Measurements from ENCODE around the gene CAGE1. TPM values are rescaled to one million over a fixed set of nuclear protein-coding genes. Genes with fewer than 3 reads are reported as not detected.

Gene CAGE1
- total and polyA plus RNA-seq, 2 experiments from 2014 or later: 0.17 TPM; not detected in 1

DNA sequence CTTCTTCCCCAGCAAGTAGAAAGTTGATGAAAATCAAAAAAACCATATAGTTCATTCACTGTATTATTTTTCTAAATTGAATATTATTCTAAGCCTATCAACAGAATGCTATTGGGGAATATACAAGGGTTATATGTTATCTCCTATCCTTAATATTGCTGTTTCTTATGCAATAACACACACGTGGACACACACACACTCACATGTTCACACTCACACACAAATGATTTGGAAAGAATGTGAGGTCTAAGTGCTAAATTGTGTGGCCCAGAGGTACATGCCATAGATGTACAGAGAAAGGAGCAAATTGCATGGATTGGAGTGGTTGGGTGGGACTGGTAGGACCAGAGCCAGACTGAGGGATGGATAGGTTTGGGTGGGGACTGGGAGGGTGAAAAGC, 45.1 kb upstream of the CAGE1 start:
- Histone ChIP-seq H3K4me2 (no peak overlapping the region), H3K9me3 (ENCODE audit: low read depth) (no peaks in the 10 kb centered on the region), H3K79me2 (no peaks in the 10 kb centered on the region), H3K4me1 (ENCODE audit: insufficient read depth) (no peaks in the 10 kb centered on the region), H4K20me1 (ENCODE audit: insufficient read depth, poor library complexity, severe bottlenecking) (no peaks in the 10 kb centered on the region), H3K4me3 (no peak overlapping the region), H3K27ac (no peak overlapping the region), H3K36me3 (replicated peaks; ENCODE audit: insufficient read depth, low read depth) (no peaks in the 10 kb centered on the region), H3K27me3 (no peaks in the 10 kb centered on the region), H2AFZ (no peak overlapping the region), H3K9me2 (replicated peaks; ENCODE audit: insufficient read depth) (no peaks in the 10 kb centered on the region)
- WGBS (ENCODE audit: low lambda C conversion rate, missing lambda C conversion rate): 88% methylated on average over 1 of the region's 1 CpG
- DNase-seq (ENCODE audit: low spot score): no peak
- no peak for TF ChIP-seq EZH2 (IDR thresholded peaks at IDR 0.05; ENCODE audit: borderline replicate concordance)

DNA sequence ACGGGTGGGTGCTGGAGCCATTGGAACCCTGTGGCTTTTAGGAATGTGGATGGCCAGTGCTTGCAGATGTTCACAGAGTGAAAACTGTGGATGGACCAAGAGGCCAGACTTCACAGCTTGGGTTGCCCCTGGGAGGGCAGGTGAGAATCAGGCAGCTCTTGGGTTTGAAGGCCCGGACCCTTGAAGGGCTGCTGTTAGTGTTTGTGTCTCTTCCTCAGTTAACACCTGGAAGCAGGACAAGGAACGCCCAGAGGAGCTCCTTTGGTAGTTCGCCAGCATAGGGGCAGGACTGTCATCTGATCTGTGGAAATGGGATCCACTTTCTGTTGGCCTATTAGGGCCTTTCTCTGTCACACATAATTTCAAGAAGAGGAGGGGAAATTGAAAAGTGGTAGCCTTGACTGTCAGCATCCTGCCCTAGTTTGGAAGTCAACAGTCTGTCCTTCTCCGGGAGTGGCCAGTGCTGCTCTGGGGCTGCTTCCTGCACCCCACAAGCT, 43.6 kb upstream of the CAGE1 start:
- no peaks in the 10 kb centered on the region for H3K36me3 ChIP-seq (replicated peaks; ENCODE audit: insufficient read depth, low read depth)
- H3K79me2 ChIP-seq: no peaks in the 10 kb centered on the region
- 78% methylated on average over 5 of the region's 5 CpGs for WGBS (ENCODE audit: low lambda C conversion rate, missing lambda C conversion rate)
- H3K27ac ChIP-seq: no peak overlapping the region
- no peak overlapping the region for H3K4me3 ChIP-seq
- no peak overlapping the region for H3K4me2 ChIP-seq
- H3K9me3 ChIP-seq (ENCODE audit: low read depth): no peaks in the 10 kb centered on the region
- no peak for DNase-seq (ENCODE audit: low spot score)
- TF ChIP-seq EZH2 (IDR thresholded peaks at IDR 0.05; ENCODE audit: borderline replicate concordance): no peak
- H3K9me2 ChIP-seq (replicated peaks; ENCODE audit: insufficient read depth): no peaks in the 10 kb centered on the region
- no peaks in the 10 kb centered on the region for H3K27me3 ChIP-seq
- no peak overlapping the region for H2AFZ ChIP-seq
- no peaks in the 10 kb centered on the region for H3K4me1 ChIP-seq (ENCODE audit: insufficient read depth)
- no peaks in the 10 kb centered on the region for H4K20me1 ChIP-seq (ENCODE audit: insufficient read depth, poor library complexity, severe bottlenecking)

DNA sequence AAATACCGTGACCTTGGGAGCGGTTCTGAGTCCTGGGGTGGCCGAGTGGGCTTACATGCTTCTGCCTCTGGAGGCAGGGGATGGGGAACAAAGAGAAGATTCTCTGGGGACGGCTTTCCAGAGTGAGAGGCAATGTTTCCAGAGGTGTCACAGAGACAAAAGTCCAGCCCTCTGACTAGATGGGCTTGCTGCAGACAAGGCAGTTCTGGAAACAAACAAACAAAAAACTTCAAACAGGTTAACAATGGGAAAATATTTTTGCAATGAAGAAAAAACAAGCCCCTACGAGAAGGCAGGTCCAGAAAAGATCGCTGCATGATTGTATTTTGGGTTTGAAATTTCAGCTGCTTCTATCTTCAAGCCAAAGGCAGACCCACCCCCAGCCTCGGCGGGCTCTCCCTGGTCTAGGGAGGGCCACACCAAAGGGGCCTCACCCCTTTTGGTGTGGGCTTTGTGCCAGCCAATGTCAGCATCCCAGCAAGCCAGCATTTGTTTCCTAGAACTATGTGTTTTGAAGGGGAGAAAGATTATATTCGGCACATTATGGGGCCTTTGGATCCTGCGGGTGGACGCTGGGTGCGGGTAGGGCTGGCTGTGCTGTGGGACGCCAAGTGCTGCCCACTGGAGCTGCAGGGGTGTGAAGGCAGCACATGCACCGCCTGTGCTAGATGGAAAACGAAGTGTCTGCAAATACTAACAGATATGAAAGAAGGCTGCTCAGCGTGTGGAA, 43.0 kb upstream of the CAGE1 start:
- Histone ChIP-seq H3K27ac (no peak overlapping the region), H3K9me3 (ENCODE audit: low read depth) (no peaks in the 10 kb centered on the region), H3K36me3 (replicated peaks; ENCODE audit: insufficient read depth, low read depth) (no peaks in the 10 kb centered on the region), H3K4me2 (no peak overlapping the region), H3K27me3 (no peaks in the 10 kb centered on the region), H3K9me2 (replicated peaks; ENCODE audit: insufficient read depth) (no peaks in the 10 kb centered on the region), H4K20me1 (ENCODE audit: insufficient read depth, poor library complexity, severe bottlenecking) (no peaks in the 10 kb centered on the region), H3K4me3 (no peak overlapping the region), H3K4me1 (ENCODE audit: insufficient read depth) (no peaks in the 10 kb centered on the region), H3K79me2 (no peaks in the 10 kb centered on the region), H2AFZ (no peak overlapping the region)
- DNase-seq (ENCODE audit: low spot score): no peak
- 82% methylated on average over 16 of the region's 16 CpGs for WGBS (ENCODE audit: low lambda C conversion rate, missing lambda C conversion rate)
- TF ChIP-seq EZH2 (IDR thresholded peaks at IDR 0.05; ENCODE audit: borderline replicate concordance): no peak
- TF ChIP-seq, protein P1, sequence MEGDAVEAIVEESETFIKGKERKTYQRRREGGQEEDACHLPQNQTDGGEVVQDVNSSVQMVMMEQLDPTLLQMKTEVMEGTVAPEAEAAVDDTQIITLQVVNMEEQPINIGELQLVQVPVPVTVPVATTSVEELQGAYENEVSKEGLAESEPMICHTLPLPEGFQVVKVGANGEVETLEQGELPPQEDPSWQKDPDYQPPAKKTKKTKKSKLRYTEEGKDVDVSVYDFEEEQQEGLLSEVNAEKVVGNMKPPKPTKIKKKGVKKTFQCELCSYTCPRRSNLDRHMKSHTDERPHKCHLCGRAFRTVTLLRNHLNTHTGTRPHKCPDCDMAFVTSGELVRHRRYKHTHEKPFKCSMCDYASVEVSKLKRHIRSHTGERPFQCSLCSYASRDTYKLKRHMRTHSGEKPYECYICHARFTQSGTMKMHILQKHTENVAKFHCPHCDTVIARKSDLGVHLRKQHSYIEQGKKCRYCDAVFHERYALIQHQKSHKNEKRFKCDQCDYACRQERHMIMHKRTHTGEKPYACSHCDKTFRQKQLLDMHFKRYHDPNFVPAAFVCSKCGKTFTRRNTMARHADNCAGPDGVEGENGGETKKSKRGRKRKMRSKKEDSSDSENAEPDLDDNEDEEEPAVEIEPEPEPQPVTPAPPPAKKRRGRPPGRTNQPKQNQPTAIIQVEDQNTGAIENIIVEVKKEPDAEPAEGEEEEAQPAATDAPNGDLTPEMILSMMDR (IDR thresholded peaks at IDR 0.05; ENCODE audit: poor library complexity): no peak

DNA sequence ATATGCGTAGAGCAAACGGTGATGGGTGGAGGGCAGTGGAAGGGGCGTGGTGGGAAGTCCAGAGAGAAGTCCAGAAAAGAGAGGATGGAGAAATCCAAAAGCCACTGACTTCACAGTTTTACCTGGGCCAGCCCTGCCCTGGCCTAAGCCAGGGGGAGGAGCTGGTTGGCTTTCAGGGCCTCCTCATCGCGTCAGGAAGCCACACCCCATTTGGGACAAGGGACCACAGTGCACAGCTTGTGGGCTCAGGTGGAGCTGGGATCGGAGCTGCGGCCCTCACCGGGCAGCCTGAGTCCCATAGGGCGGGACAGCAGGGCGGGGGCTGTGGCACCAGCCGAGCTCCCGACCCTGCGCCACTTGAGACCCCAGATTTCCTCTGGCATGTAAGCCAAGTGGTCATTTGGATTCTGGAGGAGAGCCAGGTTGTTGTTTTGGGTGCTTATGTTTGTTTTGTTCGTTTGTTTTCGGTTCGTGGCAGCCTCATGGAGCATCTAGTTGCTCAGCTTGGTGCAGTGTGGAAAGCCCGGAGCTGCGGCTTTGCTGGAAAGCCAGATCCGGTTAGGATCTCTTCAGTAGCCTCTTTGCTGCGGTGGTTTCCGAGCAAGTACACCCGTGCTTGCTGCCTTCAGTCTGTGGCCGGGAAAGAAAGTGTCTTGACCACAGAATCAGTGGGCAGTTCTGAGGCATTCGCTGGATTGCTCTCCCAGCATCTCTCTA, 42.3 kb upstream of the CAGE1 start:
- no peaks in the 10 kb centered on the region for H3K27me3 ChIP-seq
- DNase-seq (ENCODE audit: low spot score): no peak
- TF ChIP-seq EZH2 (IDR thresholded peaks at IDR 0.05; ENCODE audit: borderline replicate concordance) (no peak), EZH2phosphoT487 (IDR thresholded peaks at IDR 0.05; ENCODE audit: low read depth, severe bottlenecking, unreplicated experiment) (no peak)
- TF ChIP-seq, protein P1 (IDR thresholded peaks at IDR 0.05; ENCODE audit: poor library complexity): no peak
- 67% methylated on average over 19 of the region's 24 CpGs for WGBS (ENCODE audit: low lambda C conversion rate, missing lambda C conversion rate)
- no peak overlapping the region for H3K27ac ChIP-seq
- H4K20me1 ChIP-seq (ENCODE audit: insufficient read depth, poor library complexity, severe bottlenecking): no peaks in the 10 kb centered on the region
- H3K4me2 ChIP-seq: no peak overlapping the region
- no peak overlapping the region for H2AFZ ChIP-seq
- H3K36me3 ChIP-seq (replicated peaks; ENCODE audit: insufficient read depth, low read depth): no peaks in the 10 kb centered on the region
- H3K4me3 ChIP-seq: no peak overlapping the region
- H3K9me3 ChIP-seq (ENCODE audit: low read depth): no peaks in the 10 kb centered on the region
- H3K79me2 ChIP-seq: no peaks in the 10 kb centered on the region
- no peaks in the 10 kb centered on the region for H3K4me1 ChIP-seq (ENCODE audit: insufficient read depth)
- H3K9me2 ChIP-seq (replicated peaks; ENCODE audit: insufficient read depth): no peaks in the 10 kb centered on the region

Data from hepatocyte (in vitro differentiated cells).